Activated B cell treated with CpG ODN at 0.5 μM for 24 hours (primary cell): ENCODE measurements around the gene INSM1. TPM values are rescaled to one million over a fixed set of nuclear protein-coding genes. Genes with fewer than 3 reads are reported as not detected.

Experiments used
- ATAC-seq: fragments of 200-7000 bp; cut with Tn5 transposase; one replicate; pipeline ENCODE4 v1.10.0; 2021; ENCODE audit warnings: low read depth, mild to moderate bottlenecking, moderate library complexity
- CTCF ChIA-PET: fragments of 350-600 bp; sonication (Branson Sonifier 250); formaldehyde crosslinking; loops from one replicate; lab custom pipeline; 2021; ENCODE audit warnings: antibody characterized with exemption; lab: Charles Lee
- POLR2A ChIA-PET: fragments of 350-600 bp; sonication (Branson Sonifier 250); formaldehyde crosslinking; loops from one replicate; lab custom pipeline; 2021; ENCODE audit warnings: antibody characterized with exemption; lab: Charles Lee
- DNase-seq: peaks from one replicate; pipeline ENCODE4 v3.0.0; 2022
- H3K27ac Mint-ChIP-seq: one replicate; pipeline ENCODE4 v1.8.0; 2020; ENCODE audit warnings: mixed read lengths
- H3K27me3 Mint-ChIP-seq: one replicate; pipeline ENCODE4 v1.8.0; 2021; ENCODE audit warnings: mixed read lengths
- H3K36me3 Mint-ChIP-seq: one replicate; pipeline ENCODE4 v1.8.0; 2021; ENCODE audit warnings: low read depth, mixed read lengths
- H3K4me1 Mint-ChIP-seq: one replicate; pipeline ENCODE4 v1.8.0; 2021; ENCODE audit warnings: mixed read lengths
- H3K4me3 Mint-ChIP-seq: one replicate; pipeline ENCODE4 v1.8.0; 2020; ENCODE audit warnings: mild to moderate bottlenecking, mixed read lengths
- H3K9me3 Mint-ChIP-seq: one replicate; pipeline ENCODE4 v1.8.0; 2020; ENCODE audit warnings: mixed read lengths
- CTCF ChIP-seq: fragments of 200-600 bp; IDR thresholded peaks from one replicate; pipeline ENCODE4 v1.8.0; 2022; ENCODE audit warnings: antibody characterized with exemption, mild to moderate bottlenecking
- intact Hi-C: fragments of 100-400 bp; cut with micrococcal nuclease; formaldehyde crosslinking; loops from one replicate; pipeline ENCODE4 v1.15.1; 2024
- total RNA-seq: library from RNA; stranded (reverse); gene quantifications from 2 replicates; pipeline ENCODE4 v1.2.3, GENCODE V29; 2022

Gene INSM1
- total RNA-seq, 1 donor from 2014 or later, result not detected

DNA sequence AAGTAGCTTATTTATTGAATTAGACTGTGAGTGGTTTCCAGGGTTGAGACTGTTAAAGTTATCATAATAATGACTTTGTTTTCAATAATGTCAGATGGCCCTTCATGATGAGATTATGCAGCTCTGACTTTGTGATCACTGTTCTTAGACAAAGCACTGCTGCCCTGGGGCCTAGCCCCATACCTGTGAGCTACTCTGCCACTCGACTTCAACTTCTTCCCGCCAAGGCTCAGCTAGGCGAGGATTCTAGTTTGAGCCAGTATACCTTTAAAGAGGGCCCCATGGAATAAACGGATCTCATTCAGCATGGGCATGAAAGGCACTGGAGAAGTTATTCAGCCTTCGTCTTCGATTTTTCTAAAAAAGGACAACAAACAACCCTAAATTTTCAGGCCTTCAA is 45.0 kb upstream of the INSM1 start:
- Mint-ChIP-seq H3K9me3 (peaks cover 7% of the 10 kb centered on the region), H3K27me3 (no peaks in the 10 kb centered on the region), H3K4me3 (no peak overlapping the region), H3K27ac (no peak overlapping the region), H3K36me3 (no peaks in the 10 kb centered on the region), H3K4me1 (no peaks in the 10 kb centered on the region)
- no peak for TF ChIP-seq CTCF
- ATAC-seq (no peak), DNase-seq (no peak)
- ChIA-PET CTCF (no interaction called here), POLR2A (no interaction called here)
- intact Hi-C loops, result no loop called here

DNA sequence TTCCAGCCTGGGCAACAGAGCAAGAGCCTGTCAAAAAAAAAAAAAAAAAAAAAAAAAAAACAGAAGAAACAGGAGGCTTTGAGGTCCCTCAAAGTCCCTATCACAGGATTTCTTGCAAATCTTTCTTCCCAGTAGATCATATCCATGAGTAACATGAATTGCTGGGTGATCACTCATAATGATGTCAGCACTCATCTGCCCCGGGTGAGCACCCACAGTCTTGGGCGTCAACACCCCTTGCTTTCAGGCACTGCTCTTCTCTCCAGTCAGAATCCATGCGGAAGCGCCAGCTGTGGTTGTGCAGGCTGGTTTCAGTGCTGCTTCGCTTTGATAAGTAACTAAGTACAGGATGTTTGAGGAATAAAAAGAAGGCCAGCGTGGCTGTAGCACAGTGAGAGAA is 40.2 kb upstream of the INSM1 start:
- no peak overlapping the region for H3K27ac Mint-ChIP-seq

DNA sequence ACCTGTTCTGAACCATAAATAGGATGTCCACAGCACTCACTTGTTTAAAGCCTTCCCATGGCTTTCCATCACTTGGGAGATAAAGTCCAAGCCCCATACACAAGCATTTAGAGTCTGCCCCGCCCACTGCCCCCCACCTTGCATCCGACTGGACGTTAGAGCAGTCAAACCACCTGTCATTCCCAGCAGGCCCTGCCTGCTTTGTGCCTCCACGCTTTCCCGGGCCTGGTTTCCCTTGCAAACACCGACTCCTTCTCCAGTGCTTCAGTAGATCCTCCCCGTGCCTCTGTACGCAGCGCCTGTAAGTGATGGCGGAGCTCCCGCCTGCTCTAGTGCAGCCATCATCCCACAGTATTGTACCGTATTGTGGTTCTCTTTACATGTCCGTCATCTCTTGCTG is 38.3 kb upstream of the INSM1 start:
- peaks cover 14% of the 10 kb centered on the region for H3K4me1 Mint-ChIP-seq
- no peaks in the 10 kb centered on the region for H3K9me3 Mint-ChIP-seq
- H3K27me3 Mint-ChIP-seq, result peaks cover 2% of the 10 kb centered on the region
- no peak for ATAC-seq
- intact Hi-C loops, result no loop called here
- no peak for DNase-seq
- no peak overlapping the region for H3K27ac Mint-ChIP-seq
- H3K36me3 Mint-ChIP-seq, result no peaks in the 10 kb centered on the region
- no peak overlapping the region for H3K4me3 Mint-ChIP-seq
- TF ChIP-seq CTCF, result no peak
- ChIA-PET CTCF (no interaction called here), POLR2A (no interaction called here)

More for the DNA sequence above, 40.2 kb upstream of the INSM1 start:
- ChIA-PET CTCF (no interaction called here), POLR2A (interaction anchor here (0.7 kb wide), 1 partner anchor 283 kb away, joined by 9 read pairs; no protein-coding TSS in a partner anchor)
- DNase-seq (no peak), ATAC-seq (no peak)
- intact Hi-C loops, result no loop called here
- H3K4me1 Mint-ChIP-seq, result no peaks in the 10 kb centered on the region
- H3K36me3 Mint-ChIP-seq, result no peaks in the 10 kb centered on the region
- no peaks in the 10 kb centered on the region for H3K9me3 Mint-ChIP-seq
- no peak for TF ChIP-seq CTCF
- no peak overlapping the region for H3K4me3 Mint-ChIP-seq
- peaks cover 2% of the 10 kb centered on the region for H3K27me3 Mint-ChIP-seq

DNA sequence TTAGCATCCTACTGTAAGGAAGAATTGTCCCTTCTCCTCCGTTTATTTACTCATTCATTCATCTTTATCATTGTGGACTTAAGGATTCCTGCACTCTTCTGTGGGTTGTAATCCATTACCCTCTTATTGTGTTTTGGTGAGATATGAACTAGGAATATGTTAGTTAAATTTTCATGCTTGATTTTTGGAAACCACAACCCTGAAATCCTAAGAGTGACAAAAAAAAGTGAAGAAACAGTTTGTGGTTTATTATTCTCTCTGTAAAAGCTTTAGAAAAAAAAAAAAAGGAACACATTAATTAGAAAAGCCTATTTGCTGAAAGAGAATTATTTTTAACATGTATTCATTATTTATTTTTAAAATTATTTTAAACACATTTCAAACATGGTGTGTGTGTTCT is 36.7 kb upstream of the INSM1 start:
- Mint-ChIP-seq H3K27me3 (peaks cover 2% of the 10 kb centered on the region), H3K4me1 (peaks cover 24% of the 10 kb centered on the region), H3K4me3 (no peak overlapping the region), H3K9me3 (peaks cover 7% of the 10 kb centered on the region), H3K27ac (no peak overlapping the region), H3K36me3 (no peaks in the 10 kb centered on the region)
- no peak for TF ChIP-seq CTCF
- ChIA-PET CTCF (no interaction called here), POLR2A (no interaction called here)
- intact Hi-C loops, result no loop called here
- no peak for DNase-seq
- no peak for ATAC-seq

DNA sequence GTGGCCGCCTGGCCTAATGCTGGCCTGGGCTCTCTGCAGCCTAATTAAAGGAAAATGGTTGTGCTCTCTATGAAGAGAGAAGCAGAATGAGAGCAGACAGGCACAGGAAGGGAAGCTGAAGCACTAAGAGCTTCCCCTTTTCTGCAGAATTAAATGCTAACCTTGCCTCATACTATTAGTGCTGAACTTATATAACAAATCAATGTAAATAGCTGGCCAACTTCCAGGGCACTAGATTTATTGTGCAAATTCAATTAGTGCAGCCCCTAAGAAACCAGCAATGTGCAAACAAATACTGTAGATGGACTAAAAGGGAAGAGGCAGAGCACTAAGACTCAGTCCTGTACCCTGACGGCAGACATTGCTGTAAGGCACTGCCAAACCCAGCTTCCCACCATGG is 36.1 kb upstream of the INSM1 start:
- CTCF ChIA-PET, result no interaction called here
- TF ChIP-seq CTCF, result no peak
- Mint-ChIP-seq H3K27me3 (peaks cover 2% of the 10 kb centered on the region), H3K4me1 (peaks cover 24% of the 10 kb centered on the region), H3K27ac (no peak overlapping the region), H3K36me3 (no peaks in the 10 kb centered on the region), H3K9me3 (peaks cover 7% of the 10 kb centered on the region), H3K4me3 (no peak overlapping the region)
- DNase-seq, result no peak
- ATAC-seq, result no peak
- POLR2A ChIA-PET, result no interaction called here
- intact Hi-C loops, result no loop called here
